Neural progenitor cell (in vitro differentiated cells): ENCODE data around the gene KCNIP2. TPM values are rescaled to one million over a fixed set of nuclear protein-coding genes. Genes with fewer than 3 reads are reported as not detected.

Experiments
- DNase-seq: peaks from one replicate; pipeline ENCODE4 v3.0.0-alpha.2; 2016; ENCODE audit warnings: low spot score
- H2AFZ ChIP-seq: fragments of 200-600 bp; sonication (generic); replicated peaks from 2 replicates; pipeline ENCODE4 v1.6.1; 2016; ENCODE audit warnings: antibody characterized with exemption
- H3F3A ChIP-seq: fragments of 200-600 bp; sonication (generic); 2 replicates; pipeline ENCODE4 v1.6.1; 2016; ENCODE audit warnings: antibody characterized with exemption, low read depth
- H3K27ac ChIP-seq: fragments of 200-600 bp; sonication (generic); 2 replicates; pipeline ENCODE4 v1.5.1; 2016; ENCODE audit warnings: mild to moderate bottlenecking
- H3K27me3 ChIP-seq: fragments of 200-600 bp; sonication (generic); 2 replicates; pipeline ENCODE4 v1.6.1; 2016; ENCODE audit warnings: mild to moderate bottlenecking, moderate library complexity
- H3K36me3 ChIP-seq: fragments of 200-600 bp; sonication (generic); 2 replicates; pipeline ENCODE4 v1.5.1; 2016
- H3K4me1 ChIP-seq: fragments of 200-600 bp; sonication (generic); 2 replicates; pipeline ENCODE4 v1.6.1; 2016; ENCODE audit warnings: mixed run types
- H3K4me2 ChIP-seq: fragments of 200-600 bp; sonication (generic); 2 replicates; pipeline ENCODE4 v1.6.1; 2016
- H3K4me3 ChIP-seq: fragments of 200-600 bp; sonication (generic); 2 replicates; pipeline ENCODE4 v1.5.1; 2016
- H3K79me2 ChIP-seq: fragments of 200-600 bp; sonication (generic); 2 replicates; pipeline ENCODE4 v1.6.1; 2016; ENCODE audit warnings: low read depth
- H3K9ac ChIP-seq: fragments of 200-600 bp; sonication (generic); 2 replicates; pipeline ENCODE4 v1.6.1; 2016
- H3K9me3 ChIP-seq: fragments of 200-600 bp; sonication (generic); 2 replicates; pipeline ENCODE4 v1.5.1; 2016; ENCODE audit warnings: low read depth
- H4K20me1 ChIP-seq: fragments of 200-600 bp; sonication (generic); 2 replicates; pipeline ENCODE4 v1.6.1; 2016; ENCODE audit warnings: low read depth
- H3K27ac Mint-ChIP-seq: 3 replicates; pipeline ENCODE4 v1.8.0; 2021; ENCODE audit warnings: mixed read lengths
- H3K27me3 Mint-ChIP-seq: 2 replicates; pipeline ENCODE4 v1.8.0; 2022; ENCODE audit warnings: low read depth, mild to moderate bottlenecking, inconsistent platforms, moderate library complexity, mixed read lengths; ENCODE audit not compliant: insufficient read depth
- H3K36me3 Mint-ChIP-seq: 3 replicates; pipeline ENCODE4 v1.8.0; 2021; ENCODE audit warnings: mixed read lengths
- H3K4me1 Mint-ChIP-seq: 3 replicates; pipeline ENCODE4 v1.8.0; 2021; ENCODE audit warnings: mixed read lengths
- H3K4me3 Mint-ChIP-seq: 3 replicates; pipeline ENCODE4 v1.8.0; 2021; ENCODE audit warnings: mild to moderate bottlenecking, moderate library complexity, mixed read lengths
- H3K9me3 Mint-ChIP-seq: 3 replicates; pipeline ENCODE4 v1.8.0; 2020; ENCODE audit warnings: mixed read lengths
- CTCF ChIP-seq: fragments of 200-600 bp; sonication (generic); IDR thresholded peaks from 2 replicates; pipeline ENCODE4 v1.5.1; 2017; ENCODE audit warnings: antibody characterized with exemption, mild to moderate bottlenecking
- EZH2 ChIP-seq: fragments of 200-600 bp; sonication (generic); IDR thresholded peaks from 2 replicates; pipeline ENCODE4 v1.6.1; 2017; ENCODE audit warnings: antibody characterized with exemption, mild to moderate bottlenecking, moderate library complexity
- EZH2phosphoT487 ChIP-seq: fragments of 200-600 bp; sonication (generic); IDR thresholded peaks from 2 replicates; pipeline ENCODE4 v1.6.1; 2017; ENCODE audit warnings: antibody characterized with exemption
- total RNA-seq: library from RNA; depleted of rRNA; stranded (reverse); fragments of >200 nt; gene quantifications from 2 replicates; pipeline ENCODE4 v1.2.3, GENCODE V29; 2015; ENCODE audit warnings: low replicate concordance

KCNIP2 gene
- total RNA-seq, 1 donor from 2014 or later, result 2.4 TPM

GRCh38 chr10:101888251-101888949 lies 44.8 kb upstream of the KCNIP2 start:
- Mint-ChIP-seq H3K27ac (no peak overlapping the region), H3K9me3 (no peaks in the 10 kb centered on the region), H3K27me3 (peaks cover 5% of the 10 kb centered on the region), H3K36me3 (peaks cover 6% of the 10 kb centered on the region), H3K4me3 (no peak overlapping the region), H3K4me1 (peaks cover 4% of the 10 kb centered on the region)
- Histone ChIP-seq H2AFZ (no peak overlapping the region), H3K4me2 (no peak overlapping the region), H3K36me3 (no peaks in the 10 kb centered on the region), H3K4me1 (peaks cover 7% of the 10 kb centered on the region), H3K9me3 (no peaks in the 10 kb centered on the region), H3K27ac (no peak overlapping the region), H3K27me3 (no peaks in the 10 kb centered on the region), H3K9ac (no peak overlapping the region), H3K4me3 (no peak overlapping the region), H4K20me1 (no peaks in the 10 kb centered on the region), H3F3A (peaks cover 6% of the 10 kb centered on the region), H3K79me2 (no peaks in the 10 kb centered on the region)
- DNase-seq, result no peak
- no peak for TF ChIP-seq EZH2
- TF ChIP-seq EZH2phosphoT487, result no peak
- no peak for TF ChIP-seq CTCF

- Mint-ChIP-seq H3K27me3 (peaks cover 5% of the 10 kb centered on the region), H3K36me3 (peaks cover 6% of the 10 kb centered on the region), H3K4me3 (no peak overlapping the region), H3K27ac (no peak overlapping the region), H3K4me1 (peaks cover 4% of the 10 kb centered on the region), H3K9me3 (no peaks in the 10 kb centered on the region)
- Histone ChIP-seq H3K4me2 (no peak overlapping the region), H3K27me3 (no peaks in the 10 kb centered on the region), H3K79me2 (no peaks in the 10 kb centered on the region), H3K27ac (no peak overlapping the region), H3F3A (peaks cover 6% of the 10 kb centered on the region), H2AFZ (no peak overlapping the region), H3K4me1 (peaks cover under 1% of the 10 kb centered on the region), H4K20me1 (no peaks in the 10 kb centered on the region), H3K9me3 (no peaks in the 10 kb centered on the region), H3K9ac (no peak overlapping the region), H3K36me3 (no peaks in the 10 kb centered on the region), H3K4me3 (no peak overlapping the region)
- no peak for DNase-seq
- TF ChIP-seq EZH2phosphoT487, result no peak
- no peak for TF ChIP-seq EZH2
- TF ChIP-seq CTCF, result no peak
Measured at GRCh38 chr10:101887775-101888174, 44.2 kb upstream of the KCNIP2 start.

DNA sequence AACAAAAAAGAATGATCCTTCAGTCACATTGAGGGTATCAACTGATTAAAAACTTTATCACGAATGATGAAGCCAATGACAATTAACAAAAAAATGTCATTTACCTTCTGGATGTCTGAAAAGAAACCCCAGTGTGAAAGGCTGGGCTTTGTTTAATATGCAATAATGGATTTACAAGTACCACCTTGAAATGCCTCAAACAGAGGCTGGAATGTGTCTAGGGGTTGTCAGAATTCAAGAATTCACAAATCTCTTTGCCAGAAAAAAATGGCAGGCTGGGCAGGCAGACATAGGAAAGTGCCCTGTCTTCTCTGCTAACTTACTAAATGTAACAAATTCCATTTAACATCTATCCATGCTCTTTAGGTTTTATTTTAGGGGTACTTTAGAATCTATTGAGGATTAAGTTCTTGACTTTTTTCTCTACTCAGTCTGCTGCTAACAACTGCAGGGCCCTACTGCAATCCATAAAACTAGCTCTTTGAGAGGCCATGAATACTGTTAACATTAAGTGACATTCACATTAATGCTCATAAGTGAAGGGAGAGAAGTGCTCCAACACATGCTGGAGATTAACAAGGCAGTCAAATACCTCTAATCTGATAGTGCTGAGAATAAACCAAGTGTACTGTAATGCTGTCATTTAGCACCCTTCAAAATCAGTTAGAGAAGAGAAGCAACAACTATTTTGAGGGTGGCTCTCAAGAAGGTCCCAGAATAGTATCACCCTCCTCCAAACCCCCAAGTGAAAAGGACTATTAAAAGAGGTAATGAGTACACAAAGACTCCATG lies 43.1 kb upstream of the KCNIP2 start:
- H3K79me2 ChIP-seq, result no peaks in the 10 kb centered on the region
- no peak for TF ChIP-seq CTCF
- TF ChIP-seq EZH2, result no peak
- TF ChIP-seq EZH2phosphoT487, result no peak
- H3K27ac ChIP-seq, result no peak overlapping the region
- no peaks in the 10 kb centered on the region for H3K36me3 ChIP-seq
- H3K27me3 ChIP-seq, result no peaks in the 10 kb centered on the region
- H3K4me3 Mint-ChIP-seq, result no peak overlapping the region
- peaks cover 6% of the 10 kb centered on the region for H3F3A ChIP-seq
- no peak for DNase-seq
- H3K4me1 ChIP-seq, result no peaks in the 10 kb centered on the region
- H3K9me3 ChIP-seq, result no peaks in the 10 kb centered on the region
- H3K27ac Mint-ChIP-seq, result no peak overlapping the region
- H2AFZ ChIP-seq, result no peak overlapping the region
- H3K27me3 Mint-ChIP-seq, result peaks cover 5% of the 10 kb centered on the region
- no peaks in the 10 kb centered on the region for H4K20me1 ChIP-seq
- H3K9ac ChIP-seq, result no peak overlapping the region
- H3K36me3 Mint-ChIP-seq, result peaks cover 6% of the 10 kb centered on the region
- H3K4me1 Mint-ChIP-seq, result peaks cover 4% of the 10 kb centered on the region
- H3K4me3 ChIP-seq, result no peak overlapping the region
- no peaks in the 10 kb centered on the region for H3K9me3 Mint-ChIP-seq
- no peak overlapping the region for H3K4me2 ChIP-seq
